ENCODE measurements around the gene KCNIP1. TPM values are rescaled to one million over a fixed set of nuclear protein-coding genes. Genes with fewer than 3 reads are reported as not detected.
A peak's percentile ranks its signal among the peaks of the same experiment; 100 is the strongest.
"Not testable (repeated sequence)": the region's sequence is repeated elsewhere in the genome, so short reads cannot be mapped to it uniquely, and the experiment has no call there.

KCNIP1 gene
- total RNA-seq, 2 donors from 2014 or later, result not detected

- Mint-ChIP-seq H3K9me3 (peaks cover 7% of the 10 kb centered on the region), H3K27me3 (peaks cover 16 to 32% of the 10 kb centered on the region in 2 donors), H3K27ac (no peak overlapping the region), H3K4me3 (no peak overlapping the region), H3K36me3 (peaks cover 10% of the 10 kb centered on the region), H3K4me1 (ENCODE audit: low read depth in 2 of 2) (no peaks in the 10 kb centered on the region)
- DNase-seq (ENCODE audit: low spot score) (peak; percentile 32), ATAC-seq (peak in 1 of 2 donors; percentile 12)
Observed at GRCh38 chr5:170541146-170541769, 37.4 kb downstream of the KCNIP1 start.

- Mint-ChIP-seq H3K4me3 (no peak overlapping the region), H3K36me3 (peaks cover 10% of the 10 kb centered on the region), H3K4me1 (ENCODE audit: low read depth in 2 of 2) (no peaks in the 10 kb centered on the region), H3K27me3 (peaks cover 16 to 43% of the 10 kb centered on the region in 2 donors), H3K27ac (no peak overlapping the region), H3K9me3 (peaks cover 7% of the 10 kb centered on the region)
- DNase-seq (ENCODE audit: low spot score) (no peak), ATAC-seq (no peak)
Observed at GRCh38 chr5:170542691-170543293, 39.0 kb downstream of the KCNIP1 start.

- peaks cover 10% of the 10 kb centered on the region for H3K36me3 Mint-ChIP-seq
- H3K4me1 Mint-ChIP-seq (ENCODE audit: low read depth in 2 of 2), result no peaks in the 10 kb centered on the region
- H3K9me3 Mint-ChIP-seq, result peaks cover 7% of the 10 kb centered on the region
- ATAC-seq, result no peak
- H3K4me3 Mint-ChIP-seq, result no peak overlapping the region
- H3K27me3 Mint-ChIP-seq, result peaks cover 13 to 44% of the 10 kb centered on the region in 2 donors
- no peak overlapping the region for H3K27ac Mint-ChIP-seq
- DNase-seq (ENCODE audit: low spot score), result no peak
Observed at GRCh38 chr5:170545313-170545712, 41.5 kb downstream of the KCNIP1 start.

- Mint-ChIP-seq H3K9me3 (peaks cover 7% of the 10 kb centered on the region), H3K27me3 (peaks cover 13 to 44% of the 10 kb centered on the region in 2 donors), H3K27ac (no peak overlapping the region), H3K4me1 (ENCODE audit: low read depth in 2 of 2) (no peaks in the 10 kb centered on the region), H3K36me3 (peaks cover 10% of the 10 kb centered on the region), H3K4me3 (no peak overlapping the region)
- DNase-seq (ENCODE audit: low spot score) (no peak), ATAC-seq (no peak)
Observed at GRCh38 chr5:170545811-170546210, 42.0 kb downstream of the KCNIP1 start.

- Mint-ChIP-seq H3K27ac (no peak overlapping the region), H3K9me3 (peaks cover 7% of the 10 kb centered on the region), H3K36me3 (peaks cover 10% of the 10 kb centered on the region), H3K4me1 (ENCODE audit: low read depth in 2 of 2) (no peaks in the 10 kb centered on the region), H3K27me3 (peaks cover 13 to 44% of the 10 kb centered on the region in 2 donors), H3K4me3 (no peak overlapping the region)
- peak; percentile 31 for DNase-seq (ENCODE audit: low spot score)
- no peak for ATAC-seq
Observed at GRCh38 chr5:170546282-170546681, 42.5 kb downstream of the KCNIP1 start.

GRCh38 chr5:170550382-170550781, 46.6 kb downstream of the KCNIP1 start:
- H3K27ac Mint-ChIP-seq; DNase-seq (ENCODE audit: low spot score); H3K4me3 Mint-ChIP-seq; H3K36me3 Mint-ChIP-seq; H3K4me1 Mint-ChIP-seq (ENCODE audit: low read depth in 2 of 2); ATAC-seq; H3K9me3 Mint-ChIP-seq: not testable (repeated sequence)
- H3K27me3 Mint-ChIP-seq, result peaks cover 10 to 21% of the 10 kb centered on the region in 2 donors

- H3K27ac Mint-ChIP-seq, result no peak overlapping the region
- DNase-seq (ENCODE audit: low spot score) (peak; percentile 12), ATAC-seq (no peak)
- H3K4me3 Mint-ChIP-seq, result no peak overlapping the region
- H3K27me3 Mint-ChIP-seq, result peaks cover 5 to 14% of the 10 kb centered on the region in 2 donors
- no peaks in the 10 kb centered on the region for H3K36me3 Mint-ChIP-seq
- no peaks in the 10 kb centered on the region for H3K9me3 Mint-ChIP-seq
- no peaks in the 10 kb centered on the region for H3K4me1 Mint-ChIP-seq (ENCODE audit: low read depth in 2 of 2)
Observed at GRCh38 chr5:170551076-170551475, 47.3 kb downstream of the KCNIP1 start.

- Mint-ChIP-seq H3K9me3 (no peaks in the 10 kb centered on the region), H3K27ac (no peak overlapping the region), H3K36me3 (no peaks in the 10 kb centered on the region), H3K27me3 (peaks cover 5 to 12% of the 10 kb centered on the region in 2 donors), H3K4me1 (ENCODE audit: low read depth in 2 of 2) (no peaks in the 10 kb centered on the region), H3K4me3 (no peak overlapping the region)
- ATAC-seq (peak in 1 of 2 donors; percentile 24), DNase-seq (ENCODE audit: low spot score) (no peak)
Observed at GRCh38 chr5:170551622-170552021, 47.8 kb downstream of the KCNIP1 start.

GRCh38 chr5:170552621-170553115, 48.8 kb downstream of the KCNIP1 start:
- Mint-ChIP-seq H3K9me3 (no peaks in the 10 kb centered on the region), H3K36me3 (no peaks in the 10 kb centered on the region), H3K27ac (no peak overlapping the region), H3K4me1 (ENCODE audit: low read depth in 2 of 2) (no peaks in the 10 kb centered on the region), H3K27me3 (peaks cover 0 to 7% of the 10 kb centered on the region in 2 donors), H3K4me3 (no peak overlapping the region)
- ATAC-seq, result no peak
- peak; percentile 20 for DNase-seq (ENCODE audit: low spot score)

- no peak for DNase-seq (ENCODE audit: low spot score)
- Mint-ChIP-seq H3K4me1 (ENCODE audit: low read depth in 2 of 2) (no peaks in the 10 kb centered on the region), H3K36me3 (no peaks in the 10 kb centered on the region), H3K9me3 (no peaks in the 10 kb centered on the region), H3K27ac (no peak overlapping the region), H3K4me3 (no peak overlapping the region), H3K27me3 (peaks cover 0 to 8% of the 10 kb centered on the region in 2 donors)
- ATAC-seq, result no peak
Observed at GRCh38 chr5:170553218-170553617, 49.4 kb downstream of the KCNIP1 start.

- H3K4me1 Mint-ChIP-seq (ENCODE audit: low read depth in 2 of 2), result no peaks in the 10 kb centered on the region
- peaks cover 8 to 17% of the 10 kb centered on the region in 2 donors for H3K27me3 Mint-ChIP-seq
- ATAC-seq (no peak), DNase-seq (ENCODE audit: low spot score) (no peak)
- H3K9me3 Mint-ChIP-seq, result no peaks in the 10 kb centered on the region
- H3K27ac Mint-ChIP-seq, result no peak overlapping the region
- no peak overlapping the region for H3K4me3 Mint-ChIP-seq
- H3K36me3 Mint-ChIP-seq, result no peaks in the 10 kb centered on the region
Observed at GRCh38 chr5:170554521-170555267, 50.9 kb downstream of the KCNIP1 start.

- Mint-ChIP-seq H3K36me3 (no peaks in the 10 kb centered on the region), H3K4me1 (ENCODE audit: low read depth in 2 of 2) (no peaks in the 10 kb centered on the region), H3K27ac (no peak overlapping the region), H3K4me3 (no peak overlapping the region), H3K9me3 (no peaks in the 10 kb centered on the region), H3K27me3 (peaks cover 15 to 39% of the 10 kb centered on the region in 2 donors)
- ATAC-seq, result no peak
- DNase-seq (ENCODE audit: low spot score), result no peak
Observed at GRCh38 chr5:170557314-170557713, 53.5 kb downstream of the KCNIP1 start.

GRCh38 chr5:170559296-170559695, 55.5 kb downstream of the KCNIP1 start:
- H3K27ac Mint-ChIP-seq, result no peak overlapping the region
- no peaks in the 10 kb centered on the region for H3K9me3 Mint-ChIP-seq
- no peaks in the 10 kb centered on the region for H3K4me1 Mint-ChIP-seq (ENCODE audit: low read depth in 2 of 2)
- DNase-seq (ENCODE audit: low spot score) (no peak), ATAC-seq (no peak)
- no peaks in the 10 kb centered on the region for H3K36me3 Mint-ChIP-seq
- H3K27me3 Mint-ChIP-seq, result peaks cover 15 to 39% of the 10 kb centered on the region in 2 donors
- H3K4me3 Mint-ChIP-seq, result no peak overlapping the region

- DNase-seq (ENCODE audit: low spot score) (no peak), ATAC-seq (no peak)
- H3K9me3 Mint-ChIP-seq, result no peaks in the 10 kb centered on the region
- H3K27ac Mint-ChIP-seq, result no peak overlapping the region
- no peak overlapping the region for H3K4me3 Mint-ChIP-seq
- no peaks in the 10 kb centered on the region for H3K4me1 Mint-ChIP-seq (ENCODE audit: low read depth in 2 of 2)
- H3K36me3 Mint-ChIP-seq, result no peaks in the 10 kb centered on the region
- peaks cover 18 to 51% of the 10 kb centered on the region in 2 donors for H3K27me3 Mint-ChIP-seq
Observed at GRCh38 chr5:170560938-170561337, 57.1 kb downstream of the KCNIP1 start.
